ENCODE data around the gene DNM2.
"Not testable (repeated sequence)": the region's sequence is repeated elsewhere in the genome, so short reads cannot be mapped to it uniquely, and the experiment has no call there.

Gene DNM2

DNA sequence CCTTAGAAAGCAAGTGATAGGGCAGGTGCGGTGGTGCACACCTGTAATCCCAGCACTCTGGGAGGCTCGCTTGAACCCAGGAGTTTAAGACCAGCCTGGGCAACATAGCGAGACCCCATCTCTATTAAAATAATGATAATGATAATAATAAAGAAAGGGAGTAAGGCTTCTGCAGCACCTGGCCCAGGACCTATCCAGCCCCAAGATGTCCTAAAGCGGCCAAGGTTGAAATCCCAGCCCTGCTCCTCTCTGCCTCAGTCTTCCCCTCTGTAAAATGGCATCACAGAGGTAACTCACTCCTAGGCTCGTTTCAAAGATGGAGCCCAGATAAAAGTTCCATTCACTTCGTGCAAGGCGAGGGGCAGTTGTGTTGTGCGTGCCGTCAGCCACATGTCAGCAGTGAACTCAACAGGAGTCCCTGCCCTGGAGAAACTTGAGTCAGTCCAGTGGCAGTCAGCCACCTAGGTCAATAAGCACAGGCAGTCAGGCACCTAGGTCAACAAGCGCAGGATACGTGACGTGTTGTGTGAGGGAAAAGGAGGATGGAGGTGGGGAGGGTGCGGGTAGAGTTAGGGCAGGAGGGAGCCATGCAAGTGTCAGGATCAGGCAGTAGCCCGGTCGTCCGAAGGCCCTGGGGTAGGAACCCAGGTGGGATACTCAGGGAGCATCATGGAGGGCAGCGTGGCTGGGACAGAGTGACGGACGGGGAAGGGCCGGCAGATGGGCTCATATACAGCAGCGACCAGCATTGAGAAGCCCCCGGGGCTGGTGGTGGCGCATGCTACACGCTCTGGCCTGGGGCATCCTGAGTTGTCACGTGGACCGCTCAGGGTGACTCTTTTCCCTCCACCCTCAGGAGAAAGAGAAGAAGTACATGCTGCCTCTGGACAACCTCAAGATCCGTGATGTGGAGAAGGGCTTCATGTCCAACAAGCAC lies 101.5 kb downstream of the DNM2 start:
- no peak for DNase-seq

GRCh38 chr19:10820173-10820572 lies 102.3 kb downstream of the DNM2 start:
- no peak for DNase-seq

GRCh38 chr19:10823690-10824089 lies 105.8 kb downstream of the DNM2 start:
- no peak for DNase-seq

DNA sequence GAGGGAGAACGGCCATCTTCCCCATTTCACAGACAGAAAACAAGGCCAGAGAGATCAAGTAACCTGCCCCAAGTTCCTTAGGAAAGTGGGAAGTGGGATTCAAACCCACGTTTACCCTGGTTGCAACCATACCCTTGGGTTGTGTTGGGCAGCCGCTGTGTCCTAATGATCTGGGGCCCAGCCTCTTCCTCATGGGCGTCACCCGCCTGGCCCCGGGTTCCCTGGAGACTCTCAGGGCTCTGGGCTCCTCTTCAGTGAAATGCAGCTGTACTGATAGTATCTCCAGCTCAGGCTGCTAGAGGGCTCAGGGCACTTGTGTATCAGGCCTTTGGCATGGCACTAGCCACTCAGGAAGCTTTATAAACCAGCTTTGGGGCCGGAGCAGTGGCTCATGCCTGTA lies 108.4 kb downstream of the DNM2 start:
- DNase-seq = no peak

DNA sequence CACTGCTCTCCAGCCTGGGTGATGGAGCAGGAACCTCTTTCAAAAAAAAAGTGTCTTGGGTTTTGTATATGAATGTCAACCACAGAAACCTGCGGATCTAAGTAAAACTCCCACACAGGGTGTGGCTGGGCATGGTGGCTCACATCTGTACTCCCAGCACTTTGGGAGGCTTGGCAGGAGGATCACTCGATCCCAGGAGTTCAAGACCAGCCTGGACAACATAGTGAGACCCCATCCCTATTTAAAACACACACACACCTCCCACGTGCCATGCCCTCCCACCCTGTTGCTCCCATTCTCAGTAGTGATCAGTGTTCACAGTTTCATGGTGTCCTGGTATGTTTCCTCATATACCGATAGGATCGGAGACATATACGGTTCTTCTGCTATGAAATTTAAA lies 109.0 kb downstream of the DNM2 start:
- no peak for DNase-seq

DNA sequence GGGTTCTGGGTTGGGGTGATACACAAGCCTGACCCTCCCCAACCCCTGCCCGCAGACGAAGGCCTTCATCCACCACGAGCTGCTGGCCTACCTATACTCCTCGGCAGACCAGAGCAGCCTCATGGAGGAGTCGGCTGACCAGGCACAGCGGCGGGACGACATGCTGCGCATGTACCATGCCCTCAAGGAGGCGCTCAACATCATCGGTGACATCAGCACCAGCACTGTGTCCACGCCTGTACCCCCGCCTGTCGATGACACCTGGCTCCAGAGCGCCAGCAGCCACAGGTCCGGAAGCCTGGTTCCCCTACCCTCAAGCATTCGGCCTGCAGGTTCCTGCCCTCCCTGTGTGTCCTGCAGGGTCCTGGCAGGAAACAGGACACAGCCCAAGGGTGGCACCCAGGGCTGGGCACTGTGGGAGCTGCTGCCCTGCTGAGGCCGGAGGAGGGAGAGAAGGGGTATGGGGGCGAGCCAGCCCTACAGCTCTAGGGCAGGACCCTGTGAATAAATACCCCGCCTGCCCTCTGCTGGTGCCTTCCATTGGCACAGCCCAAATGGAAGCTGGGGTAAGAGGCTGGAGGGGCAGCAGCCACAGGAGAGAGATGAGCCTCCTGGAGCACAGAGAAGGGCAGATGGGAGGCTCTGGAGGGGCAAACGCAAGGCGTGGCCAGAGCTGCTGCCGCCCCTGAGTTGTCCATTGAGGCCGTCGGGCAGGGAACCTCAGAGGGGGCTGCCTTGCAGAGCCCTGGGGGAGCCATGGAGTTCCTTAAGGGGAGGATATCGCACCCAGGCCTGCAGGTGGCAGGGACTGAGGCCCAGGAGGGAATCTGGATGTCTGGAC lies 111.3 kb downstream of the DNM2 start:
- peak; percentile 11 for DNase-seq

DNA sequence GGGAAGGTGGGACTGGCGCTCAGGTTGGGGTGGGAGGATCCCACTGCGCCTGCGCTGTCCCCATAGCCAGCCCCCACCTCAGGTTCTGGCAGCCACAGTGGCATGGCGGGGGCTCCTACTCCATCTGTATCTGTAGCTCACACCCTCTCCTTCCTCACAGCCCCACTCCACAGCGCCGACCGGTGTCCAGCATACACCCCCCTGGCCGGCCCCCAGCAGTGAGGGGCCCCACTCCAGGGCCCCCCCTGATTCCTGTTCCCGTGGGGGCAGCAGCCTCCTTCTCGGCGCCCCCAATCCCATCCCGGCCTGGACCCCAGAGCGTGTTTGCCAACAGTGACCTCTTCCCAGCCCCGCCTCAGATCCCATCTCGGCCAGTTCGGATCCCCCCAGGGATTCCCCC lies 112.1 kb downstream of the DNM2 start:
- DNase-seq = no peak

DNA sequence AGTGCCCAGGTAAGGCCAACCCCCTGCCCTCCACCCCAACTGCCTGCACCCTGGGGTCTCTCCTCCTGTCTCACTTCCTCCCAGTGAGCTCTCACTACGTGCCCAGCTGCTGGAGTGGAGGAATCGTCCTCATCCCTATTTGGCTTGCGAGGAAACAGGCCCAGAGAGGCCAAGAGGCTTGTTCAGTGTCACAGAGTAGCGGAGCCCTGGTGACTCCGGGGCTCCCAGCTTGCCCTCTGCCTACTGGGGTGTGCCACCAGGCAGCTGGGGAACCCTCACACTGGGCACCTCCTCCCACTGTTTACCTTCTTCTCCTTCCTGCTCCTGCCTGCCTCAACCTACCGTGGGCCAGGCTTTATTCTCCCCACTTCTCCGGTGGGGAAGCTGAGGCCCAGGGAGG lies 112.5 kb downstream of the DNM2 start:
- DNase-seq = no peak

DNA sequence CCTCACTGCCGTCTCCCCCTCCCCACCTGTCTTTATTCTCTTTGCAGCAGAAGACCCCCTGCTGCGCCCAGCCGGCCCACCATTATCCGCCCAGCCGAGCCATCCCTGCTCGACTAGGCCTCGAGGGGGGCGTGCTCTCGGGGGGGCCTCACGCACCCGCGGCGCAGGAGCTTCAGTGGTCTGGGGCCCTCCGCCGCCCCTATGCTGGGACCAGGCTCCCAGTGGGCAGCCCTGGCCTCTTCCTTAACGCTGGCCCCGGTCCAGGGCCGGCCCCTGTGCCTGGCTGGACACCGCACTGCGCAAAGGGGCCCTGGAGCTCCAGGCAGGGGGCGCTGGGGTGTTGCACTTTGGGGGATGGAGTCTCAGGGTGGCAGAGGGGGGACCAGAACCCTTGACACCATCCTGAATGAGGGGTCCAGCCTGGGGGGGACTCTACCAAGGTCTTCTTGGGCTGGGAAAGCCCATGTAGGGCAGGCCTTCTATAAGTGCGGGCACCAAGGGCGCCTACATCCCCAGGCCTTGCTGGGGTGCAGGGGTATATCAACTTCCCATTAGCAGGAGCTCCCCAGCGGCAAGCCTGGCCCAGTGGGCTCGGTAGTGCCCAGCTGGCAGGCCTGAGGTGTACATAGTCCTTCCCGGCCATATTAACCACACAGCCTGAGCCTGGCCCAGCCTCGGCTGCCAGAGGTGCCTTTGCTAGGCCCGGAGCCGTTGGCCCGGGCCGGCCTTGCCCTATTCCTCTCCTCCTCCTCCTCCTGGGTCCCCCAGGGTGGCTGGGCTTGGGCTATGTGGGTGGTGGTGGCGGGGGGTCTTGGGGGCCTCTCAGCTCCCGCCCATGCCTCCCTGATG lies 113.3 kb downstream of the DNM2 start:
- DNase-seq = no peak

- DNase-seq = no peak
Observed at GRCh38 chr19:10831987-10832938, 114.4 kb downstream of the DNM2 start.

GRCh38 chr19:10832939-10833296 lies 115.0 kb downstream of the DNM2 start:
- DNase-seq = no peak

GRCh38 chr19:10835089-10835753 lies 117.3 kb downstream of the DNM2 start:
- DNase-seq = no peak

DNA sequence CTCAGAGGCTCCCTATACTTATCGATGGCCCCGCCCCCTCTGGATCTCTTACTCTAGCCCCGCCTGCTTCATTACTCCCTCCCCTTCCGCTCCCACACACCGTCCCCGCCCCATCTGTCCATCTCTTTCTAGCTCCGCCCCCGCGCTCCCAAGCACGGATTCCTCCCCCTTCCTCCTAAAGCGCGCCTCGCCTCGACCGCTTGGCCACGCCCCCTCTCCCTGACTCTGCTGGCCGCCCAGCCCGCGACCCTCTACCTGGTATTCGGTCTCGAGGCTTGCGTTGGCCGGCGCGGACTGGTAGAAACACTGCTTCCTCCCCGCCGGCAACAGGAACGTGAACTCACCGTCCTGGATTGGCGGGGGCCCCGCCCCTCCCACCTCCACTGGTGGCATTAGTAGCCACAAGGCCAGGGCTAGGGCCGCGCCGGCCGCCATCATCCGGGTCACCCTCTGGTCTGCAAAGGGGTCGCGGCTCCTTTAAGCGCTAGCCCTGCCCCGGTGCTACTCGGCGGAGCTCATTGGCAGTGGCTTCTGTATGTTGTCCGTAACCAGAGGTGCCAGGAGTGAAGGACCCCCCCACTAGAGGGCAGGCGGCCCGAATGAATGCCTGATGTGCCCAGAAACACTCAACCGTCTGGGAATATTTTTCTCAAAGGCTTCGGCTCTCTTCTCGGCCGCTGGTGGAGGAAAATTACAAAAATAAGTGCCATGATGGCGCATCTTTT lies 118.0 kb downstream of the DNM2 start, which contains the start of gene TMED1:
TSS of gene TMED1 (minus strand) at position 459 of the 725 bp plus-strand sequence. CDS start at position 438, 21 bp downstream.
- DNase-seq = peak; percentile 99

DNA sequence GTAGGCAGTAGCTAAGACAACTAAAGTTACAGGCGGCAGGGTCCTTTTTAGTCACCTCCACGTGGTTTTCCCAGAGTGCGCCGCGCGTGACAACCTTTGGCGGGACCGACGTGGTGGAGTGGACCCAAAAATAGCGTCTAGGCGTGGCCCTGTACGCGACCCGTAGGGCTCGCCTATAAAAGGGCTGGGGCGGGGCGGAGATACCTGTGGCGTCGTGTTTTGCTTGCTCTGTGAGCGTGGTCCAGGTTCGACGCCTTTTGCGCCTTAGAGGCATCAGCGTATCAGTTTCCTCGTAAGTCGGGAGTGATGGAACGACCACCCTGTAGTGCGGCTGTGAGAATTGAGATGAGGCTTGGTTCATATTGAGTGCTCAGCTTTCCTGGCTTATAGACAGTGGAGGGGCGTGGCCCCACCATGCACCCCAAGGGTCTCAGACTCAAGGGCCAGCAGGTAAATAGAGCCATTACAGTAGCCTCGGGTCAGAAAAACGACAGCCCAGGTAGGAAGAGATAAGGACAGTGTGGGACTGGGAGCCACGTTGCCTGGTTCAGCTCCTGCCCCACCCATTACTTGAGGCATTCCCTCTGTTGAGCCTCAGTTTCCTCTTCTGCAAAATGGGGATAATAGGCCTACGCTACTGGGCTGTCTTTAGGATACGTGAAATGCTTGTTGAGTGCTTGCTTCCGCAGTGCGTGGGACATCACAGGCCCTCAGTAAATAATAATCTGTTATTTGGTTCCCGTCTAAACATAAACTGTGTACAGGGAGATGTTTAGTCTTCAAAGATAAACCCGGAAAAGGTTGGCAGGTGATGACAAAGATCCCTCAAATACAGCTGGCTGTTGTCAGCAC lies 118.8 kb downstream of the DNM2 start:
- DNase-seq = peak; percentile 97

DNA sequence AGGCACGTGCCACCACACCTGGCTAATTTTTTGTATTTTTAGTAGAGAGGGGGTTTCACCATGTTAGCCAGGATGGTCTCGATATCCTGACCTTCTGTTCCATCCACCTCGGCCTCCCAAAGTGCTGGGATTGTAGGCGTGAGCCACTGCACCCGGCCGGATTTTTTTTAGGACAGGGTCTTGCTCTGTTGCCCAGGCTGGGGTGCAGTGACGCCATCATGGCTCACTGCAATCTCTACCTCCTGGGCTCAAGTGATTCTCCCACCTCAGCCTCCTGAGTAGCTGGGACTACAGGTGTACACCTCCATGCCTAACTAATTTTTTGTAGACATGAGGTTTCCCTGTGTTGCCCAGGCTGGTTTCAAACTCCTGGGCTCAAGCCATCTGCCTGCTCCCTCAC lies 119.8 kb downstream of the DNM2 start:
- not testable (repeated sequence) for DNase-seq

DNA sequence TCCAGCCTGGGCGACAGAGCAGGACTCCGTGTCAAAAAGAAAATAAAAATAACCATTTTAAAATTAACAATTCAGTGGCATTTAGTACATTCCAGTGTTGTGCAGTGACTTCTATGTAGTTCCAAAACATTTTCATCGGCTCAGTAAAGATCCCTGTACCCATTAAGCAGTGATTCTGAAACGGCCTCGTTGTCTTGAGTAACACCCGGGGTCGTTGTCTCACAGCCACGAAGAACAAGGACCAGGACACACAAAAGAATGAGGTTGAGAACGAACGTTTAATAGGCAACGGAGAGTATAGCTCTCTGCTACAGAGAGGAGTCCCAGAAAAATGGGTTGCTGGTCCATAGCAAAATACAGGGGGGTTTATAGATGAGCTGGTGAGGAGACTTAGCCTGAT lies 120.5 kb downstream of the DNM2 start:
- no peak for DNase-seq

DNA sequence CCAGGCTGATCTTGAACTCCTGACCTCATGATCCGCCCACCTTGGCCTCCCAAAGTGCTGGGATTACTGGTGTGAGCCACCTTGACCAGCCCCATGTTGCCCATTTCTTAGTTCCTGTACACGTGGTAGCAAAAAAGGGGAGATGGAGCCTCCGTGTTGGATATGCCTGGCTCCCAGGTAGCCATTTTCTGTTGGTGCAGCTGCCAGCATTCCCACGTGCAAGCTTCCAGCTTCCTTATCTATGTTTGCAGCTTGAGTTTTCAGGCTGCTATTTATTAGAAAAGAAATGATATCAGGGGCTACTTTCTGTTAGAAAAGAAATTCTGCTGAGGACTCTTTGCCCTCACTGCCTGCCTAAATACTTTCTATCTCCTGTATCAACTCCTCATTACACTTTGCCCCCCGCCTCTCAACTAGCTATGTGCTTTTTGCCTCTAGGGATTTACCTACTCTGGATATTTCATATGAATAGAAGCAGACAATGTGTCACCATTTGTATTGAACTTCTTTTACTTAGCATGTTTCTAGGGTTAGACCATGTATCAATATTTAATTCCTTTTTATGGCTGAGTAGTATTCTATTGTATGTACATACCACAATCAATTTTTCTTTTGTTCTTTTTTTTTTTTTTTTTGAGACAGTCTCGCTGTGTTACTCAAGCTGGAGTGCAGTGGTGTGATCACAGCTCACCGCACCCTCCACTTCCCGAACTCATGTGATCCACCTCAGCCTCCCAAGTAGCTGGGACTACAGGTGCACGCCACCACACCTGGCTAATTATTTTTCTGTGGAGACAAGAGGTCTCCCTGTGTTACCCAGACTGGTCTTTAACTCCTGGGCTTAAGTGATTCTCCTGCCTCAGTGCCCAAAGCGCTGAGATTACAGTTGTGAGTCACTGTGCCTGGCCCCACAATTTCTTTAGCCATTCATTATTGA lies 121.5 kb downstream of the DNM2 start:
- DNase-seq = no peak

- DNase-seq = no peak
Observed at GRCh38 chr19:10842788-10843187, 124.9 kb downstream of the DNM2 start.
